ENCODE measurements around the gene RFT1. TPM values are rescaled to one million over a fixed set of nuclear protein-coding genes. Genes with fewer than 3 reads are reported as not detected.

The RFT1 gene, protein sequence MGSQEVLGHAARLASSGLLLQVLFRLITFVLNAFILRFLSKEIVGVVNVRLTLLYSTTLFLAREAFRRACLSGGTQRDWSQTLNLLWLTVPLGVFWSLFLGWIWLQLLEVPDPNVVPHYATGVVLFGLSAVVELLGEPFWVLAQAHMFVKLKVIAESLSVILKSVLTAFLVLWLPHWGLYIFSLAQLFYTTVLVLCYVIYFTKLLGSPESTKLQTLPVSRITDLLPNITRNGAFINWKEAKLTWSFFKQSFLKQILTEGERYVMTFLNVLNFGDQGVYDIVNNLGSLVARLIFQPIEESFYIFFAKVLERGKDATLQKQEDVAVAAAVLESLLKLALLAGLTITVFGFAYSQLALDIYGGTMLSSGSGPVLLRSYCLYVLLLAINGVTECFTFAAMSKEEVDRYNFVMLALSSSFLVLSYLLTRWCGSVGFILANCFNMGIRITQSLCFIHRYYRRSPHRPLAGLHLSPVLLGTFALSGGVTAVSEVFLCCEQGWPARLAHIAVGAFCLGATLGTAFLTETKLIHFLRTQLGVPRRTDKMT
- 14.8 TPM for total RNA-seq

DNA sequence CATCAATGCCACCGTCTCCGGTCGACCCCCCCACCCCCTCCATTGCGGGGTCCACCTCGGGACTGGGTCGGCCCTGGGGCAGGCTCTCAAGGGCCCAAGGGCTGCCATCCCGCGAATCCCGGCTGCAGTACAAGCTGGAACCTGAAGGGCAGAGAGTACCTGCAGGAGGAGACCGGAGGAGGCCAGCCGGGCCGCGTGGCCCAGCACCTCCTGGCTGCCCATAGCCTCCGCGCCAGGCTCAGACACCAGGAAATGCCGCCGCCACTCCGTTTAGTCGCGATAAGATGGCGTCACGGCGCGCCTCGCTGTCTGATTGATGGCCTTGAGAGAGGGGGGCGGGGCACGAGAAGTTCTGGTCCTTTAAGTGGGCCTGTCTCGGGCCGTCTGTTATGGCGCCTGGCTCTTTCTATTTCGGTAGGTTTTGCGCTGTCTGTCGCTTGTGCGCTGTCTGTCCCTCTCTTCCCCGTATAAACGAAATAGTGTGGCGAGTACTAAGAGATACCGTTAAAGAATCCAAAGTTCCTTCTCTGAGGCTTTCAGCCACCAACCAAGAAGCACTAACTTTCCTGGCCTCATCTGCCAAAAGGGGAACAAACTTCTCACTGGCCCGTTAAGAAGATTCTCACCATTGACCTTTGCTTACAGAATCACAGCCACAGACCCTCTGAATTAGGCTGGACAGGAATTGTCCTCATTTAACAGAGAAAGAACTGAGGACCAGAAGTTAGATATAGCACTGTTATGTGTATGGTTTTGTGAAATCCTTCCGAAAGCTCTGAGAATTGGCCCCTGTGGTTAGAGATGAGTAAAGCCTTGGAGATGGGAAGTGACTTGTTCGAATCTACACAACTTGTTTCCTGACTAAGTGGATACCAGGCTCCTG lies at the start of gene RFT1:
TSS of gene RFT1 (minus strand) at position 257 of the 883 bp plus-strand sequence. CDS start at position 222, 35 bp downstream.

GRCh38 chr3:53160660-53161449 lies 30.6 kb upstream of the RFT1 start, which contains the start of gene PRKCD:
Gene PRKCD (plus strand): TSS chr3:53161209. CDS start chr3:53178423, 17,214 bp downstream.

DNA sequence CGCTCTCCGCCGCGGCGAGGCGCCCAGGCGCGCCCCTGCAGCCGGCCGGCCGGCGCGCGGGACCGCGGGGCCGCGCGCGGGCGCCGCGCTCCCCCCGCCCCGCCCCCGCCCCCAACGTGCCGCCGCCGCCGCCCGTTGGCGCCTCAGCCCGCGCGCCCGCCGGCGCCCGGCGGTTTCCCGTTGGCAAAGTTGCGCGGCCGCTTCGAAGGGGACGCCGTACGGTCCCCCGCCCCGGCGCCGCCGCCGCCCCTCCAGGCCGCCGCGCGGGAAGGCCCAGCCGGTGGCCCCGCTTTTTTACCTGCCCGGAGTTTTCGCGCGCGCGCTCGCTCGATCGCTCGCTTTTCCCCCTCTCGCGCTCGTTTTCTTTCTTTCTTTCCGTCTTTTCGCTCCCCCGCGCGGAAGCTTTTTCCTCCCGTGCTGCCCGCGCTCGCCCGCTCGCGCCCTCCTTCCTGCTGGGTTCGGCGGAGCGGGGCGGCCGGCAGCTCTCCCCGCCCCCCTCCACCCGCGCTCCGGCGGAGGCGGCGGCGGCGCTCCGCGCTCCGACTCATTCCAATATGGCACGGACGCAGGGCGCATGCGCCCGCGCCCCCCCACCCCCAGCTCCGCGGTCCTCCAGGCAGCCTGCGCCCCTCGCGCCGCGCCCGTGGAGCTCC lies 84.6 kb downstream of the RFT1 start, which contains the start of gene SFMBT1:
TSS of gene SFMBT1 (minus strand) at position 556 of the 653 bp plus-strand sequence. CDS start 76,945 bp downstream, outside the sequence.

Other genes with a start within 250 kb of the RFT1 start
- gene STIMATE, start 232.9 kb downstream of the RFT1 start, total RNA-seq: 20.0 TPM
- gene SFMBT1, start 84.4 kb downstream of the RFT1 start, total RNA-seq: 13.0 TPM
- 11.7 TPM for gene PRKCD, start 30.8 kb upstream of the RFT1 start, total RNA-seq
- 194 TPM for gene TKT, start 125.6 kb upstream of the RFT1 start, total RNA-seq
- gene DCP1A, start 217.1 kb upstream of the RFT1 start, total RNA-seq: 30.7 TPM

All from metanephros (tissue), 1 donor.